Nephron progenitor cell (in vitro differentiated cells): ENCODE results near the gene DRAP1.
A peak's percentile ranks its signal among the peaks of the same experiment; 100 is the strongest.
"Not testable (repeated sequence)": the region's sequence is repeated elsewhere in the genome, so short reads cannot be mapped to it uniquely, and the experiment has no call there.

ENCODE experiments used
- DNase-seq: peaks from one replicate; pipeline ENCODE4 v3.0.0; 2021
- H3K27ac Mint-ChIP-seq: 2 replicates; pipeline ENCODE4 v1.8.0; 2021; ENCODE audit warnings: mild to moderate bottlenecking, moderate library complexity, mixed read lengths
- H3K27me3 Mint-ChIP-seq: 2 replicates; pipeline ENCODE4 v1.8.0; 2021; ENCODE audit warnings: mild to moderate bottlenecking, low read depth, mixed read lengths; ENCODE audit not compliant: poor library complexity
- H3K36me3 Mint-ChIP-seq: 2 replicates; pipeline ENCODE4 v1.8.0; 2021; ENCODE audit warnings: low read depth, mixed read lengths
- H3K4me1 Mint-ChIP-seq: 2 replicates; pipeline ENCODE4 v1.8.0; 2021; ENCODE audit warnings: mixed read lengths
- H3K4me3 Mint-ChIP-seq: 2 replicates; pipeline ENCODE4 v1.8.0; 2021; ENCODE audit warnings: mild to moderate bottlenecking, moderate library complexity, mixed read lengths
- H3K9me3 Mint-ChIP-seq: 2 replicates; pipeline ENCODE4 v1.8.0; 2021; ENCODE audit warnings: mild to moderate bottlenecking, moderate library complexity, mixed read lengths
- CTCF ChIP-seq: fragments of 200-600 bp; sonication (generic); IDR thresholded peaks from 2 replicates; pipeline ENCODE4 v1.5.0; 2021; ENCODE audit warnings: antibody characterized with exemption

The DRAP1 gene

GRCh38 chr11:65891219-65892136 is 27.7 kb upstream of the DRAP1 start:
- Mint-ChIP-seq H3K27ac (no peak overlapping the region), H3K27me3 (peaks cover 37% of the 10 kb centered on the region), H3K4me3 (peak overlapping the region; percentile 83), H3K9me3 (no peaks in the 10 kb centered on the region), H3K36me3 (peaks cover 5% of the 10 kb centered on the region), H3K4me1 (peaks cover 60% of the 10 kb centered on the region)
- TF ChIP-seq CTCF: no peak
- DNase-seq: no peak

DNA sequence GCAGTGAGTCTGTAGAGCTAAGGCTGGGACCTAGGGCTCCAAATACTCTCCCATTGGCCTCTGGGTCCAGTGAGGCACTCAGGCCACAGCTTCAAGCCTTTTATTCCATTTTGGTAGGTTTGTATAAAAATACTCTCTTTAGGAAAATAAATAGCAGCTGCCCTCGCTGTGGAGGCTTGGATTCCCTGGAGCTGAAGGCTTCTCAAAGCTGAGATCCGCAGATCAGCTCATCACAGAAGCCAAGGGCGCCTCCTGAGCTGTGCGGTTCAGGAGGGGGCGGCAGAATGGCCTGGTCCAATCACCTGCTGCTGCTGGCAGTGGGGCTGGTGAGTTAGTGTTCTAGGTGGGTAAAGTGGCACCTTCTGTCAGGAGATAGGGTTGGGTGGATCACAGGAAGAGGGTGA is 27.1 kb upstream of the DRAP1 start:
- not testable (repeated sequence) for H3K27ac Mint-ChIP-seq, DNase-seq, H3K9me3 Mint-ChIP-seq, H3K36me3 Mint-ChIP-seq
- Mint-ChIP-seq H3K4me1 (peaks cover 54% of the 10 kb centered on the region), H3K4me3 (peak overlapping the region; percentile 83), H3K27me3 (peaks cover 44% of the 10 kb centered on the region)

DNA sequence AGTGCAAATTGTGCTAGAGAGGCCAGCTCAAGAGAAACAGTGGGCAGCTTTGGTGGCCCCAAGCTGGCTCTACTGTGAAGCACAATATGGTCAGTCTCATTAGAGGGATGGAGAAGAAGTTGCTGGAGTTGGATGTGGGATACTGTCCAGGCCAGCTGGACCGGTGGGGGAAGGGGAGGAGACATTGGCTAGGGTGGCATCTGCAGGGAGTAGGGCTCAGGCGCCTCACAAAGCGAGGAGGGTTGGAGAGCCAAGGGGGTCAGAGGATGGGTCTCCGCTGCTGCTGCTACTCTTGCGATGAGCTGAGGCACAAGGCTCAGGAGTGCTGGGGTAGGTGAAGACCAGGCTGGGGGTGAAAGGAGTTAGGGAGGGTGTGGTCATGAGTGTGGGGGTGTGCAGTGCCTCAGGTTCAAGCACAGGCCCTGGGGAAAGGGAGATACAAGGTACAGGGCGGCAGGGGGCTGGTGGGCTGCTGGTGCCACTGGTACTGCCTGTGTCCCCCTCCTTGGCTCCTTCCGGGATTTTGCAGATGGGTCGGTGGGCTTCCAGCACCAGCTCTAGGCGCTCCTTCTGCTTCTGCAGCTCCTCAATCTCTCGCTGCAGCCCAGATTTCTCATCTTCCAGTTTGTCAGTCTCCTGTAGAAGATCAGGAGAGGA is 26.4 kb upstream of the DRAP1 start:
- Mint-ChIP-seq H3K4me1 (peaks cover 47% of the 10 kb centered on the region), H3K4me3 (peak overlapping the region; percentile 83), H3K36me3 (no peaks in the 10 kb centered on the region), H3K9me3 (no peaks in the 10 kb centered on the region), H3K27ac (no peak overlapping the region), H3K27me3 (peaks cover 50% of the 10 kb centered on the region)
- TF ChIP-seq CTCF: no peak
- DNase-seq: no peak

- Mint-ChIP-seq H3K4me3 (no peak overlapping the region), H3K9me3 (peaks cover 4% of the 10 kb centered on the region), H3K27me3 (peaks cover 59% of the 10 kb centered on the region), H3K27ac (no peak overlapping the region), H3K36me3 (no peaks in the 10 kb centered on the region), H3K4me1 (peaks cover 41% of the 10 kb centered on the region)
- no peak for TF ChIP-seq CTCF
- DNase-seq: no peak
Observed at GRCh38 chr11:65894034-65894591, 25.1 kb upstream of the DRAP1 start.

- H3K4me1 Mint-ChIP-seq: peaks cover 28% of the 10 kb centered on the region
- H3K4me3 Mint-ChIP-seq: no peak overlapping the region
- DNase-seq: no peak
- H3K27ac Mint-ChIP-seq: no peak overlapping the region
- peaks cover 59% of the 10 kb centered on the region for H3K27me3 Mint-ChIP-seq
- TF ChIP-seq CTCF: no peak
- H3K9me3 Mint-ChIP-seq: peaks cover 4% of the 10 kb centered on the region
- no peaks in the 10 kb centered on the region for H3K36me3 Mint-ChIP-seq
Observed at GRCh38 chr11:65895482-65895981, 23.7 kb upstream of the DRAP1 start.
